ENCODE measurements around the gene FOLR1.
A peak's percentile ranks its signal among the peaks of the same experiment; 100 is the strongest.

GRCh38 chr11:72191961-72192381 lies at the start of gene FOLR1:
- TF ChIP-seq RAD21 (IDR thresholded peaks at IDR 0.05; ENCODE audit: low read depth): no peak; the same call in 1 of the 2 replicates
- peak; percentile 36; the same call in 1 of the 2 replicates for TF ChIP-seq TCF12 (IDR thresholded peaks at IDR 0.05; ENCODE audit: low read depth)
- no peak for TF ChIP-seq FOXM1 (IDR thresholded peaks at IDR 0.05; ENCODE audit: borderline replicate concordance, low read depth)
- TF ChIP-seq EGR1 (IDR thresholded peaks at IDR 0.05): peak; percentile 42; the same call in 1 of the 2 replicates
